ENCODE measurements around the gene ANKRD34B. TPM values are rescaled to one million over a fixed set of nuclear protein-coding genes. Genes with fewer than 3 reads are reported as not detected.

ANKRD34B gene
- total and polyA plus RNA-seq, 2 of the 13 experiments (the other 11 are each of a cell fraction or from before 2014, with no cell fraction given) = 0.01 to 0.04 TPM

GRCh38 chr5:80607832-80608231 lies 37.8 kb upstream of the ANKRD34B start (continued):
- TF ChIP-seq ZNF816 (CRISPR knock-in tag; IDR thresholded peaks at IDR 0.05; ENCODE audit: borderline replicate concordance) (no peak), RCOR2 (CRISPR knock-in tag; IDR thresholded peaks at IDR 0.05) (peak; percentile 36; the same call in 1 of the 2 replicates), IRF2 (CRISPR knock-in tag; IDR thresholded peaks at IDR 0.05) (peak; percentile 40; the same call in 1 of the 2 replicates), ZSCAN25 (CRISPR knock-in tag; IDR thresholded peaks at IDR 0.05) (no peak), ZNF335 (CRISPR knock-in tag; IDR thresholded peaks at IDR 0.05) (no peak), HDAC2 (CRISPR knock-in tag; IDR thresholded peaks at IDR 0.05) (peak; percentile 40; the same call in 1 of the 2 replicates), PPARG (CRISPR knock-in tag; conservative IDR thresholded peaks at IDR 0.05) (0 out of 2 replicates have a peak, but pooled peaks have one; percentile 19), SOX13 (IDR thresholded peaks at IDR 0.05) (no peak), SOX13 (CRISPR knock-in tag; conservative IDR thresholded peaks at IDR 0.05 in 1 of 2, IDR thresholded peaks at IDR 0.05 in 1 of 2) (peak in 1 of 2 experiments; percentile 26; a peak in 1 of 4 replicates), TEAD3 (CRISPR knock-in tag; optimal IDR thresholded peaks at IDR 0.05; ENCODE audit: borderline replicate concordance) (peak; percentile 25), EHMT2 (IDR thresholded peaks at IDR 0.05; ENCODE audit: borderline replicate concordance, low read depth, low read length) (peak; percentile 57; the same call in 1 of the 2 replicates), ZNF343 (CRISPR knock-in tag; IDR thresholded peaks at IDR 0.05) (no peak), ZMYM3 (CRISPR knock-in tag; IDR thresholded peaks at IDR 0.05) (0 out of 2 replicates have a peak, but pooled peaks have one; percentile 47), ETV6 (CRISPR knock-in tag; conservative IDR thresholded peaks at IDR 0.05) (no peak), FOXO1 (CRISPR knock-in tag; IDR thresholded peaks at IDR 0.05) (peak; percentile 41; the same call in 1 of the 2 replicates), HNF4G (IDR thresholded peaks at IDR 0.05; ENCODE audit: borderline replicate concordance, low read depth, low read length) (peak; percentile 15; the same call in 1 of the 2 replicates), HNF4G (CRISPR knock-in tag; IDR thresholded peaks at IDR 0.05; ENCODE audit: borderline replicate concordance, low read depth) (peak; percentile 58; the same call in 1 of the 2 replicates), ZNF317 (CRISPR knock-in tag; IDR thresholded peaks at IDR 0.05) (peak; percentile 68), PITX1 (CRISPR knock-in tag; IDR thresholded peaks at IDR 0.05) (0 out of 2 replicates have a peak, but pooled peaks have one; percentile 40), ZNF264 (CRISPR knock-in tag; IDR thresholded peaks at IDR 0.05) (0 out of 2 replicates have a peak, but pooled peaks have one; percentile 64), ELF3 (CRISPR knock-in tag; IDR thresholded peaks at IDR 0.05) (peak; percentile 66; the same call in 1 of the 2 replicates), ELF1 (CRISPR knock-in tag; IDR thresholded peaks at IDR 0.05) (peak; percentile 75), ZNF577 (CRISPR knock-in tag; IDR thresholded peaks at IDR 0.05; ENCODE audit: borderline replicate concordance, low read depth) (no peak), FOXC1 (CRISPR knock-in tag; IDR thresholded peaks at IDR 0.05; ENCODE audit: borderline replicate concordance) (0 out of 2 replicates have a peak, but pooled peaks have one; percentile 24), ZNF430 (CRISPR knock-in tag; IDR thresholded peaks at IDR 0.05) (0 out of 2 replicates have a peak, but pooled peaks have one; percentile 4), ASH2L (IDR thresholded peaks at IDR 0.05; ENCODE audit: insufficient read length, low read depth, low read length) (peak; percentile 27), ZNF614 (CRISPR knock-in tag; IDR thresholded peaks at IDR 0.05; ENCODE audit: borderline replicate concordance) (0 out of 2 replicates have a peak, but pooled peaks have one; percentile 59), ZSCAN20 (CRISPR knock-in tag; IDR thresholded peaks at IDR 0.05; ENCODE audit: borderline replicate concordance) (peak; percentile 61; the same call in 1 of the 2 replicates), ZMAT3 (CRISPR knock-in tag; conservative IDR thresholded peaks at IDR 0.05) (no peak), DPF2 (CRISPR knock-in tag; IDR thresholded peaks at IDR 0.05; ENCODE audit: borderline replicate concordance, low read depth) (0 out of 2 replicates have a peak, but pooled peaks have one; percentile 31), MED1 (CRISPR knock-in tag; IDR thresholded peaks at IDR 0.05) (peak; percentile 60), HDAC1 (CRISPR knock-in tag; IDR thresholded peaks at IDR 0.05) (peak; percentile 31; the same call in 1 of the 2 replicates)
